AG08396 (cell line): ENCODE measurements around the gene METTL2A.
"Not testable (repeated sequence)": the region's sequence is repeated elsewhere in the genome, so short reads cannot be mapped to it uniquely, and the experiment has no call there.

Source experiments
- DNase-seq: peaks from one replicate; pipeline ENCODE4 v3.0.0; 2012; ENCODE audit warnings: low spot score, mixed read lengths

METTL2A gene

GRCh38 chr17:62423647-62424461 is at the start of gene METTL2A:
Gene METTL2A, plus strand, starts transcription at chr17:62423897. Its CDS starts 6 bp downstream, at chr17:62423903.
- DNase-seq, result peak; percentile 72

GRCh38 chr17:62380253-62380652 is 43.4 kb upstream of the METTL2A start, which contains the start of gene EFCAB3:
Gene EFCAB3, plus strand, starts transcription at chr17:62380553. Its CDS starts 2,427 bp downstream, at chr17:62382980.
- no peak for DNase-seq

- no peak for DNase-seq
Measured at GRCh38 chr17:62381561-62381960, 42.1 kb upstream of the METTL2A start.

GRCh38 chr17:62388856-62389255 is 34.8 kb upstream of the METTL2A start:
- no peak for DNase-seq

- DNase-seq, result no peak
Measured at GRCh38 chr17:62392908-62393307, 30.8 kb upstream of the METTL2A start.

- no peak for DNase-seq
Measured at GRCh38 chr17:62398891-62399290, 24.8 kb upstream of the METTL2A start.

GRCh38 chr17:62405451-62405850 is 18.2 kb upstream of the METTL2A start:
- DNase-seq, result no peak

- DNase-seq, result not testable (repeated sequence)
Measured at GRCh38 chr17:62413090-62413489, 10.6 kb upstream of the METTL2A start.

GRCh38 chr17:62426214-62426613 is 2.5 kb downstream of the METTL2A start:
- DNase-seq, result not testable (repeated sequence)

GRCh38 chr17:62435251-62435650 is 11.6 kb downstream of the METTL2A start:
- not testable (repeated sequence) for DNase-seq

- not testable (repeated sequence) for DNase-seq
Measured at GRCh38 chr17:62441181-62441580, 17.5 kb downstream of the METTL2A start.

GRCh38 chr17:62444063-62444462 is 20.4 kb downstream of the METTL2A start:
- DNase-seq, result no peak

- not testable (repeated sequence) for DNase-seq
Measured at GRCh38 chr17:62445791-62446190, 22.1 kb downstream of the METTL2A start.

GRCh38 chr17:62452195-62452594 is 28.5 kb downstream of the METTL2A start:
- not testable (repeated sequence) for DNase-seq

GRCh38 chr17:62453041-62453440 is 29.3 kb downstream of the METTL2A start:
- not testable (repeated sequence) for DNase-seq

GRCh38 chr17:62453656-62454055 is 30.0 kb downstream of the METTL2A start:
- DNase-seq, result not testable (repeated sequence)

- not testable (repeated sequence) for DNase-seq
Measured at GRCh38 chr17:62454111-62454510, 30.4 kb downstream of the METTL2A start.

- no peak for DNase-seq
Measured at GRCh38 chr17:62456016-62456415, 32.3 kb downstream of the METTL2A start.

GRCh38 chr17:62458483-62458882 is 34.8 kb downstream of the METTL2A start:
- not testable (repeated sequence) for DNase-seq

- not testable (repeated sequence) for DNase-seq
Measured at GRCh38 chr17:62464422-62464821, 40.7 kb downstream of the METTL2A start.

GRCh38 chr17:62465271-62465670 is 41.6 kb downstream of the METTL2A start:
- not testable (repeated sequence) for DNase-seq

GRCh38 chr17:62470666-62471379 is 47.1 kb downstream of the METTL2A start:
- DNase-seq, result peak; percentile 41

- not testable (repeated sequence) for DNase-seq
Measured at GRCh38 chr17:62471380-62471880, 47.7 kb downstream of the METTL2A start.
